ENCODE results near the gene NRG2. TPM values are rescaled to one million over a fixed set of nuclear protein-coding genes. Genes with fewer than 3 reads are reported as not detected.

Gene NRG2
- total and polyA plus RNA-seq, 5 donors from 2014 or later, result not detected

DNA sequence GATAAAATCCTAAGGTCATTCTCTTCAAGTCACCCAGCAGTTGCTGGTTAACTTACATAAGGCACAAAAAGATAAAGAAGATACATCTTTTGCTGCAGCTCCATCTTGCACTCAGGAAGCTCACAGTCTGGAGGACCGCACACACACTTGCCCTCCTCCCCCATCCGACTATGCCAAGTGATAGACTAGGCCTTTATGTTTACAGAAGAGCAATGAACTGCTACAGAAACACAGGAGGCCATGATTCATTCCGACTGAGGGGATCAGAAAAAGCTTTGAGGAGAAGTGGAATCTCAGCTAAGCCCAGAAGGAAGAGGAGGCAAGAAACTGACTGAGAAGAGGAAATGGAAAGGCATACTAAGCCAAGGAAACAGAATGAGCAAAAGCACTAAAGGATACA, 17.4 kb downstream of the NRG2 start:
- no peak overlapping the region for H3K4me3 Mint-ChIP-seq
- H3K36me3 Mint-ChIP-seq, result no peaks in the 10 kb centered on the region
- H3K36me3 ChIP-seq (ENCODE audit: control insufficient read depth, insufficient read depth, low read length), result no peaks in the 10 kb centered on the region
- H3K4me1 ChIP-seq (ENCODE audit: control insufficient read depth, insufficient read depth, low read length, poor library complexity, severe bottlenecking), result no peaks in the 10 kb centered on the region
- DNase-seq, result no peak
- H3K27ac Mint-ChIP-seq, result no peak overlapping the region
- no peaks in the 10 kb centered on the region for H3K9me3 ChIP-seq (ENCODE audit: control insufficient read depth in 2 of 2, low read length in 2 of 2)
- H3K27me3 Mint-ChIP-seq, result peaks cover 29% of the 10 kb centered on the region
- peaks cover 18% of the 10 kb centered on the region for H3K27me3 ChIP-seq (ENCODE audit: control insufficient read depth, insufficient read depth, low read length)
- peaks cover 0 to 1% (median 0%) of the 10 kb centered on the region in 7 donors for H3K9me3 Mint-ChIP-seq
- H3K4me3 ChIP-seq (ENCODE audit: low read depth, low read length), result no peak overlapping the region
- no peaks in the 10 kb centered on the region for H3K4me1 Mint-ChIP-seq
- H3K27ac ChIP-seq (ENCODE audit: insufficient read depth, low read length, poor library complexity, severe bottlenecking), result no peak overlapping the region
- ATAC-seq (ENCODE audit: low read depth in 2 of 2), result no peak

DNA sequence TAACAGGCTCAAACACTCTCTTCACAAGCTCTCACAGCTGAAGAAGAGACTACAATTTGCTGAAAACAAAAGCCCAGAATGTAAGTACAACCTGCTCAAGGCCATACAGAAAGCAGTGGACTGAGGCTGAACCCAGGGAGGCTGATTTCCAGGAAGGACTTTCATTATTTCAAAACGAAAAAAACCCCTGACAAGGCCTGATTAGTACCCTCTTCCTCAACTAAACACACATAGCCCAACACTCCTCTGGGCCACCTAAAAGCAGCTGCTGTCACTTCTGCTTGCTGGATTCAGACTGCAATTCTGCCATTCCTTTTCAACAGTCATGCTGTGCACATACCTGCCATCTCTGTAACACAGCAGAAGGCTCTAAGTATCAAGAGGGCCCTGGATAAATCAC, 18.2 kb downstream of the NRG2 start:
- Mint-ChIP-seq H3K27ac (no peak overlapping the region), H3K4me1 (no peaks in the 10 kb centered on the region), H3K9me3 (peaks cover 0 to 1% (median 0%) of the 10 kb centered on the region in 7 donors), H3K36me3 (no peaks in the 10 kb centered on the region), H3K27me3 (peaks cover 29% of the 10 kb centered on the region), H3K4me3 (no peak overlapping the region)
- Histone ChIP-seq H3K4me1 (ENCODE audit: control insufficient read depth, insufficient read depth, low read length, poor library complexity, severe bottlenecking) (no peaks in the 10 kb centered on the region), H3K27ac (ENCODE audit: insufficient read depth, low read length, poor library complexity, severe bottlenecking) (no peak overlapping the region), H3K9me3 (ENCODE audit: control insufficient read depth in 2 of 2, low read length in 2 of 2) (no peaks in the 10 kb centered on the region), H3K27me3 (ENCODE audit: control insufficient read depth, insufficient read depth, low read length) (peaks cover 17% of the 10 kb centered on the region), H3K36me3 (ENCODE audit: control insufficient read depth, insufficient read depth, low read length) (no peaks in the 10 kb centered on the region), H3K4me3 (ENCODE audit: low read depth, low read length) (no peak overlapping the region)
- ATAC-seq (ENCODE audit: low read depth in 2 of 2), result no peak
- no peak for DNase-seq

DNA sequence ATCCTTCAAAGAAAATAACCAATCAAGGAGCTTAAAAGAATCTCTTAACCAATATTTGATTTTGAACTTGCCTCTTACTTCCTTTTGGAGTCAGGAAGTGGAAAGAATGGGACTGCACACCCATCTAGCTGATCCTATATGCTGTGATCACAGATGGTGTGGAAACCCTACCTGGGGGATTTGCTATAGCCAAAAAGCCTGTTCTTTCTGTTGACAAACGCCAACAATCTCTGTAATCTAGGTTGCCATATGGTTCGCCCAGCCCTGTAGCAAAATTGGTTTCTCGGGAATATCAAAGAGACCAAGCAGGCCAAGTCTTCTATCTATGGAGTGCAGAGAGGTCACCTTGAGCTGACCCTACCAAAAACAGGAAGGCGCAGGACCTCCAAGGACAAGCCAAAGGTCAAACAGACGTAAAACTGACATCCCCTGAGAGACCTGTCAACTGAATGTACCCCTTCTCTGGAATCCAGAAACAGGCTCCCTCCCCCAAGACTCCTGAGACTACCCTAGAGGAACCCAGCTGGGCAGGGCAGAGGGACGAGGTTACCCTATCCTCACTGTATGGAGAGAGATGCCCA, 19.4 kb downstream of the NRG2 start:
- Histone ChIP-seq H3K9me3 (ENCODE audit: control insufficient read depth in 2 of 2, low read length in 2 of 2) (no peaks in the 10 kb centered on the region), H3K4me3 (ENCODE audit: low read depth, low read length) (no peak overlapping the region), H3K36me3 (ENCODE audit: control insufficient read depth, insufficient read depth, low read length) (no peaks in the 10 kb centered on the region), H3K4me1 (ENCODE audit: control insufficient read depth, insufficient read depth, low read length, poor library complexity, severe bottlenecking) (no peaks in the 10 kb centered on the region), H3K27me3 (ENCODE audit: control insufficient read depth, insufficient read depth, low read length) (peaks cover 11% of the 10 kb centered on the region), H3K27ac (ENCODE audit: insufficient read depth, low read length, poor library complexity, severe bottlenecking) (no peak overlapping the region)
- Mint-ChIP-seq H3K36me3 (no peaks in the 10 kb centered on the region), H3K9me3 (peaks cover 0 to 1% (median 0%) of the 10 kb centered on the region in 7 donors), H3K4me3 (no peak overlapping the region), H3K27me3 (peaks cover 24% of the 10 kb centered on the region), H3K27ac (no peak overlapping the region), H3K4me1 (no peaks in the 10 kb centered on the region)
- ATAC-seq (ENCODE audit: low read depth in 2 of 2), result no peak
- DNase-seq, result no peak

DNA sequence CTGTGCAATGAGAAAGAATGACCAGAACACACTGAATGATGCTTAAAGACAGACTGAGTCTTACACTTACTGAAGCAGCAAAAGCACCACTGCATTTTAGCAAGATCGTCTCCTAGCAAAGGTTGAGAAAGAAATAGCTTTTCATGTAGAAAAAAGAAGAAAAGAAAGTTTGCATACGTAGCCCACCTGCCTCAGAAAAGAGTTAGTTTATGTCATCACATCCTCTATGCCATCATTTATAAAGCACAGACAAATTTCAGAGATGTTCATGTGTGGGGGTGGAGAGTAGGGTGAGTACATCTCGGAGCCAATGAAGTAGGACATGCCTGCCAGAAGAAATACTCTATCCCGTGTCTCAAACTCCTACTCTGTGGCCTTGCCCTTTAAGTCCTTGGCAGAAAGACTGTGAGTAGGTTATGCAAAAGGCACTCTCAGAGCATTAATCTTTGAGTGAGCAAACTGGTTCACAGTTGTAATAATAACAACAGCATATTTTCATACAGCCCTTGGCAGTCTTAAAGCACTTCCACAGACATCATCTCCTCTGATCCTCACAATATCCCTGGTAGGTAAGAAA, 22.4 kb downstream of the NRG2 start:
- peaks cover 12% of the 10 kb centered on the region for H3K27me3 Mint-ChIP-seq
- no peaks in the 10 kb centered on the region for H3K9me3 ChIP-seq (ENCODE audit: control insufficient read depth in 2 of 2, low read length in 2 of 2)
- H3K36me3 ChIP-seq (ENCODE audit: control insufficient read depth, insufficient read depth, low read length), result no peaks in the 10 kb centered on the region
- H3K4me3 ChIP-seq (ENCODE audit: low read depth, low read length), result no peak overlapping the region
- H3K27ac Mint-ChIP-seq, result no peak overlapping the region
- no peaks in the 10 kb centered on the region for H3K36me3 Mint-ChIP-seq
- H3K4me1 ChIP-seq (ENCODE audit: control insufficient read depth, insufficient read depth, low read length, poor library complexity, severe bottlenecking), result no peaks in the 10 kb centered on the region
- H3K9me3 Mint-ChIP-seq, result peaks cover 0 to 1% (median 0%) of the 10 kb centered on the region in 7 donors
- H3K4me3 Mint-ChIP-seq, result no peak overlapping the region
- DNase-seq (no peak), ATAC-seq (ENCODE audit: low read depth in 2 of 2) (no peak)
- no peak overlapping the region for H3K27ac ChIP-seq (ENCODE audit: insufficient read depth, low read length, poor library complexity, severe bottlenecking)
- no peaks in the 10 kb centered on the region for H3K4me1 Mint-ChIP-seq
- peaks cover 13% of the 10 kb centered on the region for H3K27me3 ChIP-seq (ENCODE audit: control insufficient read depth, insufficient read depth, low read length)

DNA sequence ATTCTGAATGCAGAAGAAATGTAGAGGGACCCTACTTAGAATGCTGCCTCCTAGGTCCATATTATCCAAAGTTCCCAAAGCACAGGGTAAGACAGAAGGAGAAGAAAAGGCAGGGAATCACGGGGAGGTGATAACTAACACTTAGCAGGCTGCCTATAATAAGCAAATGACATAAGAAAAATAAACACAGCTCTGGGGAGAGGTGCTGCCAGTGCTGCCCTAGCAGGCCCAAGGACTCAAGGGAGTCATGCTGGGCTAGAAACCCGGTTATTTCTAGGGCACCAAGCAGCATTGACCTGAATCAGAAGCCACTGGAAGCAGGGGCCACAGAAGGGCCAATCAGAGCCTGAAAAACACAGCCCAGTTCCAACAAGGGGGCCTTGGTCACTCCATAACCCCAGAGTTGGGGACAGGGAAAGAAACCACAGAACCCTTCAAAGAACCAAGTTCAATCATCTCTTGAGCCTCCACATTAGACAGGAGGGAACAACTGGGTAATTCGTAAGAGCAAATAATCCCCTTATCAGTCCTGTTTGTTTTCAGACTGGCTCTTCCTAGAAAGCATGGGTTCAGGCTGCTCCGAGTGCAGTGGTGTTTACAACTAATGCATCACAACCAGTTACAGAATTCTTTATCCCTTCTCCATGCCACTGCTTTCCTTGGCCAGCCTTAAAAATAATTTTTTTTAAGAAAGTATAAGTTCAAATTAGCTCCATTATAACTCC, 24.0 kb downstream of the NRG2 start:
- DNase-seq, result no peak
- Histone ChIP-seq H3K27me3 (ENCODE audit: control insufficient read depth, insufficient read depth, low read length) (peaks cover 13% of the 10 kb centered on the region), H3K9me3 (ENCODE audit: control insufficient read depth in 2 of 2, low read length in 2 of 2) (no peaks in the 10 kb centered on the region), H3K27ac (ENCODE audit: insufficient read depth, low read length, poor library complexity, severe bottlenecking) (no peak overlapping the region), H3K4me3 (ENCODE audit: low read depth, low read length) (no peak overlapping the region), H3K4me1 (ENCODE audit: control insufficient read depth, insufficient read depth, low read length, poor library complexity, severe bottlenecking) (no peaks in the 10 kb centered on the region), H3K36me3 (ENCODE audit: control insufficient read depth, insufficient read depth, low read length) (no peaks in the 10 kb centered on the region)
- no peak overlapping the region for H3K4me3 Mint-ChIP-seq
- H3K27me3 Mint-ChIP-seq, result peaks cover 7% of the 10 kb centered on the region
- no peak for ATAC-seq (ENCODE audit: low read depth in 2 of 2)
- no peaks in the 10 kb centered on the region for H3K4me1 Mint-ChIP-seq
- H3K27ac Mint-ChIP-seq, result no peak overlapping the region
- H3K9me3 Mint-ChIP-seq, result no peaks in the 10 kb centered on the region
- no peaks in the 10 kb centered on the region for H3K36me3 Mint-ChIP-seq

DNA sequence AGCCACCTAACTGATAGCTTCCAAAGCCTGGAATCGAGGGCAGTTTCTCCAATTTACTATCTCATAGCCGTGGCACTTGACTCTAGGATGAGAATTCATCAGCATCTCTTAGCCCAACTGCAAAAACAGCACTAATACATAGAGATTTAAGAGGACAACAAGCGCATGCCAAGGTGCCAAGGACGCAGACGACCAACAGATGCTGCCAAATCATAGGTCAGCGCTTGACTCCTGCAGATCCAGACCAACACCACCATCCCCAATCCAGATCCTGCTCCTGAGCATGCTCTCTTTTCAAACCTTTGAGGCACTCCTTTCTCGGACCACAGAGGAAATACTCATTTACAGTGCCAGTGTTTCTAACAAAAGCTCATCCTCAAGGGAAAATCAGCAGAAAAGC, 24.6 kb downstream of the NRG2 start:
- H3K36me3 Mint-ChIP-seq, result no peaks in the 10 kb centered on the region
- H3K27ac ChIP-seq (ENCODE audit: insufficient read depth, low read length, poor library complexity, severe bottlenecking), result no peak overlapping the region
- no peak overlapping the region for H3K4me3 ChIP-seq (ENCODE audit: low read depth, low read length)
- no peak overlapping the region for H3K4me3 Mint-ChIP-seq
- no peaks in the 10 kb centered on the region for H3K4me1 ChIP-seq (ENCODE audit: control insufficient read depth, insufficient read depth, low read length, poor library complexity, severe bottlenecking)
- DNase-seq (no peak), ATAC-seq (ENCODE audit: low read depth in 2 of 2) (no peak)
- peaks cover 12% of the 10 kb centered on the region for H3K27me3 ChIP-seq (ENCODE audit: control insufficient read depth, insufficient read depth, low read length)
- no peaks in the 10 kb centered on the region for H3K36me3 ChIP-seq (ENCODE audit: control insufficient read depth, insufficient read depth, low read length)
- no peaks in the 10 kb centered on the region for H3K4me1 Mint-ChIP-seq
- H3K9me3 Mint-ChIP-seq, result no peaks in the 10 kb centered on the region
- H3K27ac Mint-ChIP-seq, result no peak overlapping the region
- H3K9me3 ChIP-seq (ENCODE audit: control insufficient read depth in 2 of 2, low read length in 2 of 2), result no peaks in the 10 kb centered on the region
- peaks cover 6% of the 10 kb centered on the region for H3K27me3 Mint-ChIP-seq

DNA sequence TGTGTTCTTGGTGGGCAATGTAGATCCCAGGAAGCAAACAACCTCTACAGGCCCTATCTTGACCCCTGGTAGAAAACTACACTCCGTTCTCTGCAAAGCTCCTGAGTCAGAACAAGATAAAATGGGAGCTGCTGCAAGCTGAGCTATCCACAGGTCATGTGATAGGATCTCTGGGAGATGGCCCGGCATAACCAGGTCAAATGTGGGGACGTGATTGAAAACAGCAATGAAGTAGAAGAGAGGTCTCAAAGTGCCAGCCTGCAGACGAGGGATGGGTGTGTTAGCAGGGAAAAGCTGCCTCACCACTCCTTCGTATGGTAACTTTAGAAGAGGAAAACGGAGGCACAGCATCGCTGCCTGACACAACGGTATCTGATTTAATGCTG, 25.0 kb downstream of the NRG2 start:
- Mint-ChIP-seq H3K36me3 (no peaks in the 10 kb centered on the region), H3K27ac (no peak overlapping the region), H3K27me3 (peaks cover 6% of the 10 kb centered on the region), H3K9me3 (no peaks in the 10 kb centered on the region), H3K4me1 (no peaks in the 10 kb centered on the region), H3K4me3 (no peak overlapping the region)
- Histone ChIP-seq H3K9me3 (ENCODE audit: control insufficient read depth in 2 of 2, low read length in 2 of 2) (no peaks in the 10 kb centered on the region), H3K27me3 (ENCODE audit: control insufficient read depth, insufficient read depth, low read length) (peaks cover 11% of the 10 kb centered on the region), H3K27ac (ENCODE audit: insufficient read depth, low read length, poor library complexity, severe bottlenecking) (no peak overlapping the region), H3K4me3 (ENCODE audit: low read depth, low read length) (no peak overlapping the region), H3K36me3 (ENCODE audit: control insufficient read depth, insufficient read depth, low read length) (no peaks in the 10 kb centered on the region), H3K4me1 (ENCODE audit: control insufficient read depth, insufficient read depth, low read length, poor library complexity, severe bottlenecking) (no peaks in the 10 kb centered on the region)
- DNase-seq (no peak), ATAC-seq (ENCODE audit: low read depth in 2 of 2) (no peak)

Data from CD4-positive, CD25-positive, alpha-beta regulatory T cell (primary cell).